GM21367 (cell line): ENCODE measurements around the gene CLIC6.
"Not testable (repeated sequence)": the region's sequence is repeated elsewhere in the genome, so short reads cannot be mapped to it uniquely, and the experiment has no call there.

ENCODE experiments used
- ATAC-seq: cut with Tn5 transposase; IDR thresholded peaks from one replicate; pipeline ENCODE4 v1.9.1; 2021; ENCODE audit not compliant: unreplicated experiment

Gene CLIC6

GRCh38 chr21:34651642-34652041 lies 17.2 kb upstream of the CLIC6 start:
- ATAC-seq, result no peak

- ATAC-seq, result no peak
These were observed 15.3 kb upstream of the CLIC6 start for GRCh38 chr21:34653522-34653921.

DNA sequence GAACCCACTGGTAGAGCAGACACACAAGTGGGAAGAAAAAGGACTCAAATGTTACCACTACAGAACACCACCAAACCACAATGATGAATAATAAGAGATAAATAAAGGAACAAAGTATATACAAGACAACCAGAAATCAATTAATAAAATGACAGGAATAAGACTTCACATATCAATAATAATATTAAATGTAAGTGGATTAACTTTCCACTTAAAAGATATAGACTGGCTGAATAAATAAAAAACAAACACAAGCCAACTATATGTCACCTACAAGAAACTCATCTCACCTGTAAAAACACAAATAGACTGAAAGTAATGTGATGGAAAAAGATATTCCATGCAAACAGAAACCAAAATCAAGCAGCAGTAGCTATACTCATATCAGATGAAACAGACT lies 6.9 kb upstream of the CLIC6 start:
- ATAC-seq, result no peak

GRCh38 chr21:34667761-34668160 lies 1.0 kb upstream of the CLIC6 start:
- ATAC-seq, result no peak

- no peak for ATAC-seq
These were observed 520 bp downstream of the CLIC6 start for GRCh38 chr21:34669149-34669879.

DNA sequence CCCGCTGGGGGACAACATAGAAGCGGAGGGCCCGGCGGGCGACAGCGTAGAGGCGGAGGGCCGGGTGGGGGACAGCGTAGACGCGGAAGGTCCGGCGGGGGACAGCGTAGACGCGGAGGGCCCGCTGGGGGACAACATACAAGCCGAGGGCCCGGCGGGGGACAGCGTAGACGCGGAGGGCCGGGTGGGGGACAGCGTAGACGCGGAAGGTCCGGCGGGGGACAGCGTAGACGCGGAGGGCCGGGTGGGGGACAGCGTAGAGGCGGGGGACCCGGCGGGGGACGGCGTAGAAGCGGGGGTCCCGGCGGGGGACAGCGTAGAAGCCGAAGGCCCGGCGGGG lies 1.1 kb downstream of the CLIC6 start:
- not testable (repeated sequence) for ATAC-seq

GRCh38 chr21:34670220-34670961 lies 1.6 kb downstream of the CLIC6 start:
- ATAC-seq, result no peak

DNA sequence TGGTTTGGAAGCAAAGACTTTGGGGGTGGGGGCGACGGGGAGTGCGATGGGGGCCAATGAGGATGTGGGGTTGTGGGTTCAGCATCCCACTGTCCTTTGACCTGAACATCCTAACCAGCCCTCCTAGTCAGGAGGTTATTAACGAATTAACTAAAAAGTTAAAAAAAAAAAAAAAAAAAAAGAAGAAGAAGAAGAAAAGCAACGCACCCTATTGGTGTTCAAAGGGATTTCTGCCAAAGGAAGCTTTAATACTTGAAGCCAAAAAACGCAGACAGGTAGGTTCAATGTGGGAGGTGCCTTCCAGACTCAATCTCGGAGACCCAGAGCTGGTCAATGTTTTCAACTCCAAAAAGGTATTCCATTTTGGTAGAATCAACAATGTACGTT lies 2.2 kb downstream of the CLIC6 start:
- ATAC-seq, result no peak

GRCh38 chr21:34671462-34671861 lies 2.7 kb downstream of the CLIC6 start:
- no peak for ATAC-seq

GRCh38 chr21:34671891-34672290 lies 3.1 kb downstream of the CLIC6 start:
- ATAC-seq, result no peak

GRCh38 chr21:34673006-34673405 lies 4.2 kb downstream of the CLIC6 start:
- ATAC-seq, result no peak

- no peak for ATAC-seq
These were observed 5.7 kb downstream of the CLIC6 start for GRCh38 chr21:34674468-34674867.

DNA sequence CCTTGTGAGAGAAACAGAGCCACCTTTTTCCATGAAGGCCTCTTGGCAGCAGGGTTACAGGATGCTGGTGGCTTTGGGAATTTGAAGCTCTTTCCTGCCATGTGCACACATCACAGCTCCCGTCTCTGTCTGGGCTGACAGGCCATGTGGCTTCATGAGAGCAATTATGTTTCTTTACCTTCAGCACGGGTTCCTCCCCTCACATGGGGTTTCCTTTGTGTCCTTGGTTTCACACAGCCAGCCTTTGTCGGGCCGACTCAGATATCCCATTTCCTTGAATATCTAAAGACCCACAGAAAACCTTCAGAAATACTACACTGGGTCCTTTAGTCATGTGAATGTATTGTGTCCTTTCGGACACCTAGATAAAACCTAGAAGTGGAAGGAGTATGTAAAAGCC lies 7.1 kb downstream of the CLIC6 start:
- no peak for ATAC-seq

- no peak for ATAC-seq
These were observed 10.3 kb downstream of the CLIC6 start for GRCh38 chr21:34679051-34679450.

DNA sequence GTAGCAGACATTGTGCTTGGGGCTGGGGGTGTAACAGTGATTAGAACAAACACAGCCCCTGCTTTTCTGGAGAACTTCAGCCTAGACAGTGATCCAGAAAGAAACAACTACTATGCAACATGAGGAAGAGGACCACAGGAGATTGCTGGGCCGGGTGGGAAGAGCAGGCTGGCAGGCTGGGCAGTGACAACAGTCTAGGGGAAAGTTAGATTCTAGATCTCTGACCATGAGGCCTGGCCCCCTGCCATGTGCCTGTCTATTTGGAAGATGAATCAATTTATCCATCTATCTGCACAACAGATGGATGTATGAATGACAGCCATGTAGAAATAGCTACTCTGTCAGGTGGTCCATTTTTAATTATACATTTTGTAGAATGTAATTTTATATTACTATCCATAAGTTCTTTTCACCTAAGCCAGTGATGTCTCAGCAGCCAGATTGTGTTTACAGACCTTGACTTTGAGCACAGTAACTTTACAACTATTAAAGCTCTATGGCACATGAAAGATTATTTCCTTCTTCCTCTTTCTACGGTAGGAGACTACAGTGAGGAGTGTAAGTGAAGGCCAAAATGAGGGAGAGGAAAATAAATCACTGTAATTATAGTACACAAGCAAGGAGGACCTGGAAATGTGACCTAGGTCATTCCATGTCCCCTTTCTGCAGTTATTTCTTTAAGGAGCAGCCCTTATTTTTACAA lies 15.5 kb downstream of the CLIC6 start:
- no peak for ATAC-seq

DNA sequence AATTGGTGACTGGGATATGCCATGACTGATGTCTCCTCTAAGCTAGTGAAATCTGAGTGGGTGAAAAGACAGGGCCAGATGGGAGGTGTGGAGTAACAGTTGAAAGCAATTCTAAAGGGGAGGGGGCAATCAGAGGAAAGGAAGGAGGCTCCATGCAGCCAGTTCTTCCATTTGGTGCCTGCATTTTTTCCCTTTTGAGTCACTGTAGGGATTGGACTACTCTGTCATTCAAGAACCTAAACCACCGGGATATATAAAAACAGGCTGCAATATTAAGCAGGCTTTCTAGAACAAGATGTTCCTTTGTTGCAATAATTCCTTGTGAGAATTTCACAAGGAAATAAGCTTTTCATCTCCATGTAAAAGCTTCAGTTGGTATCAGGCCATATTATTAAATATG lies 18.3 kb downstream of the CLIC6 start:
- ATAC-seq, result no peak

GRCh38 chr21:34687745-34688144 lies 19.0 kb downstream of the CLIC6 start:
- no peak for ATAC-seq

GRCh38 chr21:34688145-34688544 lies 19.4 kb downstream of the CLIC6 start:
- ATAC-seq, result no peak

DNA sequence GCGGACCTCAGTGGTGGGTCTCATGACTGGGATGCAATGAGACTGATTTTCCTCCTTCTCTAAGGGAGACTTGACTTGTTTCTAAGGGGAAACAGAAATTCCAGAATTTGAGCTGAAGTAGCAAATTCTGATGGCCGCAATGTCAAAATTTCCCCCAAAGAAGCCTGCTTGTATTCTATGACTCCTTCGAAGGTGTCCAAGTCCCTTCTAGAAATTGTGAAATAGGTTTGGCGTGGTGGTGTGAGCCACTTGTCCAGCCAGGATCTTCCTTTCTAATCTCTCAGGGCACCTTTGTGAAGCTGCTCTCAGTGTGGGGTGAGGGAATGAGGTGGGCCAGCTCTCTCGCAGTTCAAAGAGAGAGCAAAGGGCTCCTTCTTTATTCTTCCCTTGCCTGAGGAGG lies 19.9 kb downstream of the CLIC6 start:
- ATAC-seq, result no peak

DNA sequence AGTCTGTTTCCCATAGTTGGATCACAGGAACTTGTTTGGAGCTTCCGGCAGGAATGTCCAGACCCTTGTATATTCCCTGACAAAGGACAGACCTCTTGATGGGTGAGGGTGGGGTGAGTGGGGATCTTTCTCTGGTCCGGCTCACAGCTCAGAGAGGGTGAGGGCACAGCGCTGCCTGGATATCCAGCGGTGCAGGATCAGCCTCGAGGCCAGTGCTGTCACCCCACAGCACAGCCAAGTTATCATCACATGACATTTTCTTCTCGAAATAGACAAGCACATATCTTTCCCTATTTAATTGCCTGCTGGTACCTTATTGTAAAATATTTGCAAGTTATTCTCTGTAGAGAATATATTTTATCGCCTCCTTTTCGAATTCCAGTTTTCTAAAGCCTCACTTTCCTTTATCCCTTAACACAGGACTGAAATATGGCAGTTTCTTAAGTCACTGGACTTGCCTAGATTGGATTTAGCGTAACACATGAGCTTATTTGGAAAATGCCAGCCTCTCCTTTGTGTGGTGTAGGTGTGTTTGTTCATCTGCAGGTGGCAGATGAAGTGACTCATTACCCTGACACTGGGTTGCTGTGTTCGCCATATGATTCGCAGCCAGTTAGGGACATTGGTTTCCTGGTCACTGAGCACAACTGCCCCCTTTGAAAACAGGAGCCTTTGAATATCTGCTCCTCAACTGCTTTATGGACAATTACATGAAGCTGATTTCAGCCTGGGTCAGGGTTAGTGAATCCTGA lies 21.4 kb downstream of the CLIC6 start:
- ATAC-seq, result no peak

DNA sequence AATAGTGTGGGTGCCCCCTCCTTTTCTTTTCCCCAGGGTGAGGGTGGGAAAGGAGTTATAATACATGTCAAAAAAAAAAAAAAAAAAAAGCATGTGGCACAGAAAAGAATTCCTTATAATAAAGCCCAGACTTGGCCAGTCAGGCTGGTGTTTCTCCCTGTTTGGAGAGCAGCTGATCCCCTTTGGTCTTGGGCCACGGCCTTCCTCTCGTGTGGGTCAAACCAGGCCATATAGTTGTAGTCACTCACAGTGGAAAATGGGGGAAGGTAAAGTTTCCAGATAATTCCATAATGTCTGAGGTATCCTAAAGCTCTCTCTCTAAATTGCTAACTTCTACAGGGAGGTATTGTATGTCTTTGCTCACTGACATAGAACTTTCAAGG lies 22.0 kb downstream of the CLIC6 start:
- ATAC-seq, result no peak
